Activated T-cell treated with anti-CD3 and anti-CD28 coated beads for 1 hour (primary cell): ENCODE results near the gene NT5DC3.

Experiments
- DNase-seq: peaks from one replicate; pipeline ENCODE4 v3.0.0-alpha.2; 2020; ENCODE audit warnings: low read depth

Gene NT5DC3

GRCh38 chr12:103833095-103833775, 7.8 kb downstream of the NT5DC3 start:
- DNase-seq = no peak

- DNase-seq = no peak
These were observed 8.7 kb downstream of the NT5DC3 start for GRCh38 chr12:103832048-103832997.

- no peak for DNase-seq
These were observed 10.2 kb downstream of the NT5DC3 start for GRCh38 chr12:103830730-103831320.

GRCh38 chr12:103830025-103830725, 10.9 kb downstream of the NT5DC3 start:
- no peak for DNase-seq

- DNase-seq = no peak
These were observed 11.9 kb downstream of the NT5DC3 start for GRCh38 chr12:103829092-103829491.

- DNase-seq = no peak
These were observed 13.1 kb downstream of the NT5DC3 start for GRCh38 chr12:103827911-103828391.

- DNase-seq = no peak
These were observed 16.2 kb downstream of the NT5DC3 start for GRCh38 chr12:103824845-103825244.

GRCh38 chr12:103824290-103824689, 16.7 kb downstream of the NT5DC3 start:
- DNase-seq = no peak

GRCh38 chr12:103823871-103824270, 17.2 kb downstream of the NT5DC3 start:
- DNase-seq = no peak

- DNase-seq = no peak
These were observed 19.3 kb downstream of the NT5DC3 start for GRCh38 chr12:103821773-103822172.

- no peak for DNase-seq
These were observed 20.0 kb downstream of the NT5DC3 start for GRCh38 chr12:103820881-103821489.

- no peak for DNase-seq
These were observed 20.7 kb downstream of the NT5DC3 start for GRCh38 chr12:103820361-103820760.

- no peak for DNase-seq
These were observed 21.1 kb downstream of the NT5DC3 start for GRCh38 chr12:103819892-103820291.

GRCh38 chr12:103819312-103819711, 21.7 kb downstream of the NT5DC3 start:
- no peak for DNase-seq

- no peak for DNase-seq
These were observed 23.2 kb downstream of the NT5DC3 start for GRCh38 chr12:103817791-103818190.

GRCh38 chr12:103816663-103817062, 24.4 kb downstream of the NT5DC3 start:
- DNase-seq = no peak

GRCh38 chr12:103814436-103814835, 26.6 kb downstream of the NT5DC3 start:
- no peak for DNase-seq

GRCh38 chr12:103813949-103814348, 27.1 kb downstream of the NT5DC3 start:
- no peak for DNase-seq

- no peak for DNase-seq
These were observed 27.6 kb downstream of the NT5DC3 start for GRCh38 chr12:103813426-103813825.

GRCh38 chr12:103812789-103813188, 28.2 kb downstream of the NT5DC3 start:
- no peak for DNase-seq

GRCh38 chr12:103811791-103812190, 29.2 kb downstream of the NT5DC3 start:
- no peak for DNase-seq

GRCh38 chr12:103810111-103810510, 30.9 kb downstream of the NT5DC3 start:
- DNase-seq = no peak
